Stimulated activated CD8-positive, alpha-beta memory T cell treated with anti-CD3 and anti-CD28 coated beads, Interleukin-15, amount 100 ng/mL, for 48 hours (primary cell): Measurements from ENCODE around the gene PWWP2B.
"Not testable (repeated sequence)": the region's sequence is repeated elsewhere in the genome, so short reads cannot be mapped to it uniquely, and the experiment has no call there.

Experiments
- DNase-seq, 2 donors: peaks; one replicate each; pipeline ENCODE4 v3.0.0-alpha.2; 2020; ENCODE audit warnings: low read depth in 2 of 2

The PWWP2B gene

GRCh38 chr10:132381741-132382140 lies 15.3 kb upstream of the PWWP2B start:
- DNase-seq = no peak

GRCh38 chr10:132382231-132382922 lies 14.6 kb upstream of the PWWP2B start:
- no peak for DNase-seq

DNA sequence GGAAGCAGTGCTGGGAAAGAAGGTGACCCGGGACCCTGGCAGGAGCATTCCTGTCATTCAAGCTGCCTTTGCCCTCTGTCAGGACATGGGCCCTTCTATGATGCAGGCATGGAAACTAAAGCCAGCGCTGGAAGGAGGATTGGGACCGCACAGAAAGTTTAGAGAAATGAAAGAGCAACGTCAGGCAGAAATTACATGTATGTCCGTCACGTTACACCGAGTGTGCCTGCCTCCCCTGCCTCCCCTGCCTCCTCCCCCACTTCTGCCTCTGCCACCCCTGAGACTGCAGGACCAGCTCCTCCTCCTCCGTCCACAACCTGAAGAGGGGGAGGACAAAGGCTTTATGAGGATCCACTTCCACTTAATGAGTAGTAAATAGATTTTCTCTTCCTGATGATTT lies 13.9 kb upstream of the PWWP2B start:
- DNase-seq = no peak

GRCh38 chr10:132383751-132384196 lies 13.2 kb upstream of the PWWP2B start:
- DNase-seq = no peak

- no peak for DNase-seq
Observed at GRCh38 chr10:132384618-132385388, 12.2 kb upstream of the PWWP2B start.

GRCh38 chr10:132385389-132385667 lies 11.7 kb upstream of the PWWP2B start:
- no peak for DNase-seq

DNA sequence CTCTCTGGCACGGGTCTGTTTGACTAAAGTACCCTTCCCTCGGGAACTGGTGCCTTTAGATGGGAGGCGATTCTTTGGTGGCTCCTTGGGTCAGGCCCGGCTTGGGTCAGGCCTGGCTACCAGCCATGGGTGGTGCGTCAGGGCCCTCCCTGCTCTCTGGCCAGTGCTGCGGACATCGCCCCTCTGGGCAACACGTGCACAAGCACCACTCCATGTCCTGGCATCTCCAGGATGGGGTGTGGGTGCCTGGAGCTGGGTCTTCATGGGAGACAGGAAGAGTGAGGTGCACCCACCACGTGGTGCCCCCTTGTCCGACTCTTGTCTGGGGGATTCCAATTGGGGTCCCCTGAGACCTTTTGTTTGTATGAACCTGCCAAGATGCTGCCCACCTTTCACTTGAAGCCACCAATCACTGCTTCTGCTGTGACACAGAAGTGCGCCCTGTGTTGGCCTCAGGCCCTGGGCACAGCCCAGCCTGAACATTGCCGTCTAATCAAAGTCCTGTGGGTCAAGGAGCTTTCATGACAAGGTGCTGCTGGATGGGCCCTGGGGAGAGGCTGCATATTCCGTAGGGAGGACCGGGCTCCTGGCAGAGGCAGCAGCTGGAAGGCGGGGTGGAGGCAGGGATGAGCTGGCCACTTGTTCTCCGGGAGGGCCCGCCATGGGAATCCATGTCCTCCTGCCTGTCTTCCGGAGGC lies 11.1 kb upstream of the PWWP2B start:
- DNase-seq = no peak

GRCh38 chr10:132386419-132386831 lies 10.6 kb upstream of the PWWP2B start:
- no peak for DNase-seq

DNA sequence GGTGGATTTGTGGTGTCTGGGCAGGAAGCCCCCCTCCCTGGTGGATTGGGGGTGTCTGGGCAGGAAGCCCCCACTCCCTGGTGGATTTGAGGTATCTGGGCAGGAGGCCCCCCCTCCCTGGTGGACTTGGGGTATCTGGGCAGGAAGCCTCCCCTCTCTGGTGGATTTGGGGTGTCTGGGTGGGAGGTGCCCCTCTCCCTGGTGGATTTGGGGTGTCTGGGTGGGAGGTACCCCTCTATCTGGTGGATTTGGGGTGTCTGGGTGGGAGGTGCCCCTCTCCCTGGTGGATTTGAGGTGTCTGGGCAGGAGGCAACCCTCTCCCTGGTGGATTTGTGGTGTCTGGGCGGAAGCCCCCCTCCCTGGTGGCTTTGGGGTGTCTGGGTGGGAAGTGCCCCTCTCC lies 10.1 kb upstream of the PWWP2B start:
- not testable (repeated sequence) for DNase-seq

DNA sequence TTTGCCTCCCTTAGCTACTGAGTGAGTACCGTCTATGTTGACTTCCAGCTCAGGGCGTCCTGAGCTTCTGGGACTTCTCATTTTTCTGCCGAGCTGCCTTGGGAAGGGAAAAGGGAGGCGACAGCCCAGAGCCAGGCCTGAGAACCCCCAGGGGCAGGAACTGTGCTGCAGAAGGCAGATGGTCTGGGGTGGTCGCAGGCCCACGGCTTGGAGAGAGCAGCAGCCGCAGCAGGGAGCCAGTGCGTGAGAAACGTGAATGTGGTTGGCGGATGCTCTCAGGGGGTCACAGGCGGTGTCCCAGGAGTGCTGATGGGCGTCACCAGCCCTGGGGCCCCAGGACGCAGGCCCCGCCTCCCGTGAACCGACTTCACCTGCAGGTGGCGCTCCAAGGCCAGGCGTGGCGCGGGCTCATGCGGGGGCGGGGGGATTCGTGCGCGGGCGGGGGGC lies 9.2 kb upstream of the PWWP2B start:
- DNase-seq = peak; percentile 44 to 50

DNA sequence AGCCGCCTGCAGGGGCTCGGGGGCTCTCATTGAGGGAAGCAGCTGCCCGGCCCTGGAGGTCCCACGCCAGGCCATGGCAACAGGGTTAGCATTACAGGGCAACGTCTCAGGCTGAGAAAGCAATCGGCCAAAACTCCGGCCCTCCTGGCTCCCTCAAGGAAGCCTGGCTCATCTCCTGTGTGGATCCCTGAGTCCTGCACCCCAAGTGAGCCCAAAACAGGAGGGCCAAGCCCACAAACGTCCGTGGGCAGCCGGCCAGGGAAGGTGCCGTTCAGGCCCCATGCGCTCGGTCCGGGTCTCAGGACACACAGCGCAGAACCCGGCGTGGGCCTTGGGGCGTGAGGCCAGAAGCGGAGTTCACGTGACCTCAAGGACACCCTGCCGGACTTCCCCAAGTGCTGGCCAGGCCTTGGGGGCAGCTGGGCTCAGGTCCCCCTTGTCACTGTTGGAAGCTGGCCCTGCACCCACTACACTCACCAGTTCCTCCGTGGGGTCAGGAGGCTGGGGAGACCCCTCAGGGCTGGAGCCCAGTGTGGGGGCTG lies 8.0 kb upstream of the PWWP2B start:
- DNase-seq = no peak

- DNase-seq = no peak
Observed at GRCh38 chr10:132389433-132390169, 7.4 kb upstream of the PWWP2B start.

DNA sequence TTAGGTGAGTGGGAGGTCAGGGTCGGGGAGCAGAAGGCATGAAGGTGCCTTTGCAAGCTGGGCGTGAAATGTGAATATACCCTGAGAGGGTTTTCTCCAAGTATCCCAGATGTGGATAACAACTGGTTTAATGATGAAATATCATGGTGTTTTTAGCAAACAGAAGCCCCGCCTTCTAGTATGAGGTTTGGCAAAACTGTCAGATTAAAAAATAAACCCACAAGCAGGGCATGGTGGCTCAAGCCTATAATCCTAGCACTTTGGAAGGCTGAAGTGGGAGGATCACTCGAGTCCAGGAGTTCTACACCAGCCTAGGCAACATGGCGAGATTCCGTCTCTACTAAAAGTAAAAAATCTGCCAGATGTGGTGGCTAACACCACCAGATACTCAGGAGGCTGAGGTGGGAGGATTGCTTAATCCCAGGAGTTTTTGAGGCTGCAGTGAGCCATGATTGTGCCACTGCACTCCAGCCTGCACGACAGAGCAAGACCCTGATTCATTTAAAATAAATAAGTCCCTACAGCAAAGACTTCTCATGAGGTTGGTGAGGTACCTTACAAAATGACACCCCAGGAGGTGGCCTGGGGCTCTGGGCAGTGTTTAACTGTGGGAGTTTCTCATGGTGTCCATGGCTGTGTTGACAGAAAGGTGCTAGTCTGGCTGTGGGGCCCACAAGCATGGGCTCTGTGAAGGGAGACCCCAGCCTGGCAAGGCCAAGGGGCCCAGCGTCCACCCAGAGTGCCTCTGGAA lies 6.7 kb upstream of the PWWP2B start:
- DNase-seq = no peak

GRCh38 chr10:132390921-132391675 lies 5.9 kb upstream of the PWWP2B start:
- no peak for DNase-seq

- DNase-seq = no peak
Observed at GRCh38 chr10:132391676-132392020, 5.4 kb upstream of the PWWP2B start.

DNA sequence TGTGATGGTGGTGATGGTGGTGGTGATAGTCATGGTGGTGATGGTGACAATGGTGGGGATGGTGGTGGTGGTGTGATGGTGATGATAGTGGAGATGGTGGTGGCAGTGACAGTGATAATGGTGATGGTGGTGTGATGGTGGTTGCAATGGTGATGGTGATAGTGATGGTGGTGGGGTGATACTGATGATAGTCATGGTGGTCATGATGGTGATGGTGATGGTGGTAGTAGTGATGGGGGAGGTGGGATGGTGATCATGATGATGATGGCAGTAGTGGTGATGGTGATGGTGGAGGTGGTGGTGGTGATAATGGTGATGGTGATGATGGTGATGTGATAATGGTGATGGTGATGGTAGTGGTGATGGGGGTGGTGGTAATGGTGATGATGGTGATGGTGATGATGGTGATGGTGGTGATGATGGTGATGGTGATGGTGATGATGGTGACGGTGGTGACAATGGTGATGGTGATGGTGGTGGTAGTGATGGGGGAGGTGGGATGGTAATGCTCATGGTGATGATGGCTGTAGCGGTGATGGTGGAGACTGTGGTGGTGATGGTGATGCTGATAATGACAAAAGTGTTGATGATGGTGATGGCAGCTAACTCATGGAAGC lies 4.7 kb upstream of the PWWP2B start:
- no peak for DNase-seq

GRCh38 chr10:132392811-132393694 lies 3.9 kb upstream of the PWWP2B start:
- DNase-seq = no peak

DNA sequence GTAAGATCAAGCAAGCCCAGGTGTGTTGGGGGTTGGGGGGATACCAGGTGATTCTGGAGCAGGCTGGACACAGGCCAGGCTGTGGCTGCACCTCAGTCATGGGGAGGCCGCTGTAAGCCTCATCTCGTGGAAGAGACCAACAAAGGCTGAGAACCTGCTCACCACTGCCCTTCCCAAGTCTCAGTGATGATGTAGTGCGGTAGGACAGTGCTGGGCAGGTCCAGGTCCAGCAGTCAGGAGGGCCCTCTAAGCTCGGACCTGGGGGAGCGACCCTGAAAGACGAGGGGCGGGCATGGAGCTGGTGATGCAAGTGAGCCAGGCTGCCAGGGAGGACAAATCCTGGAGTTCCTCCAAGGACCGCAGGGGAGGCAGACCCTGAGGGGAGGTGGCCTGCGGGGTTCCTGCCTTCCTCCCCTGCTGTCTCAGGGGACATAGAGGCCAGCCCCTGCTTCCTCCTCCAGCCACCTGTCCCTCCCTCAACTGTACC lies 3.3 kb upstream of the PWWP2B start:
- DNase-seq = no peak
